DND-41 (cell line): ENCODE data around the gene UBE2H.

Experiments
- ATAC-seq: fragments of 200-7000 bp; cut with Tn5 transposase; 3 replicates; pipeline ENCODE4 v1.9.1; 2021; ENCODE audit warnings: low read depth; ENCODE audit not compliant: insufficient read depth
- DNase-seq: peaks from one replicate; pipeline ENCODE4 v3.0.0-alpha.2; 2020
- H2AFZ ChIP-seq: 2 replicates; pipeline ENCODE4 v1.6.0; 2012; ENCODE audit warnings: low read depth, low read length
- H3K27ac ChIP-seq: 2 replicates; pipeline ENCODE4 v1.5.1; 2012; ENCODE audit warnings: low read length, inconsistent platforms
- H3K27me3 ChIP-seq: fragments of 200-600 bp; sonication (generic); 2 replicates; pipeline ENCODE4 v1.6.0; 2012; ENCODE audit warnings: low read length, mild to moderate bottlenecking, inconsistent platforms; ENCODE audit not compliant: insufficient read depth, poor library complexity
- H3K36me3 ChIP-seq: 2 replicates; pipeline ENCODE4 v1.5.1; 2012; ENCODE audit warnings: low read length, inconsistent platforms; ENCODE audit not compliant: insufficient read depth
- H3K4me1 ChIP-seq: 2 replicates; pipeline ENCODE4 v1.5.1; 2012; ENCODE audit warnings: mild to moderate bottlenecking, low read length; ENCODE audit not compliant: insufficient read depth
- H3K4me2 ChIP-seq: 2 replicates; pipeline ENCODE4 v1.6.0; 2012; ENCODE audit warnings: mild to moderate bottlenecking, moderate library complexity, low read length, inconsistent platforms; ENCODE audit not compliant: insufficient read depth
- H3K4me3 ChIP-seq, 2 experiments: fragments of 200-600 bp in 1 of 2; shearing (Covaris generic) in 1 of 2; 2 replicates each; pipeline ENCODE4 v1.5.1; 2012 to 2016; ENCODE audit warnings: inconsistent platforms in 2 of 2, low read length in 2 of 2, mild to moderate bottlenecking in 2 of 2, low read depth in 1 of 2, moderate library complexity in 1 of 2
- H3K79me2 ChIP-seq: 2 replicates; pipeline ENCODE4 v1.6.0; 2012; ENCODE audit warnings: low read length, inconsistent platforms; ENCODE audit not compliant: insufficient read depth
- H3K9ac ChIP-seq: 2 replicates; pipeline ENCODE4 v1.6.0; 2012; ENCODE audit warnings: low read depth, mild to moderate bottlenecking, inconsistent platforms, low read length, moderate library complexity
- H3K9me3 ChIP-seq: 2 replicates; pipeline ENCODE4 v1.5.1; 2012; ENCODE audit warnings: low read length, moderate library complexity, mild to moderate bottlenecking, inconsistent platforms; ENCODE audit not compliant: insufficient read depth, severe bottlenecking
- H4K20me1 ChIP-seq: 2 replicates; pipeline ENCODE4 v1.6.0; 2012; ENCODE audit warnings: low read length; ENCODE audit not compliant: insufficient read depth
- EZH2 ChIP-seq: IDR thresholded peaks from 3 replicates; pipeline ENCODE4 v1.6.1; 2012; ENCODE audit warnings: borderline replicate concordance, low read depth, mild to moderate bottlenecking, moderate library complexity, low read length, inconsistent platforms; ENCODE audit not compliant: severe bottlenecking
- TF ChIP-seq, protein P1 (sequence below): IDR thresholded peaks from 2 replicates; pipeline ENCODE4 v1.5.1; 2012; ENCODE audit warnings: borderline replicate concordance, low read length, moderate library complexity, mild to moderate bottlenecking; ENCODE audit not compliant: poor library complexity, severe bottlenecking; ENCODE audit errors: extremely low read depth

UBE2H gene

GRCh38 chr7:129909669-129910068 lies 43.1 kb downstream of the UBE2H start:
- TF ChIP-seq, protein P1, sequence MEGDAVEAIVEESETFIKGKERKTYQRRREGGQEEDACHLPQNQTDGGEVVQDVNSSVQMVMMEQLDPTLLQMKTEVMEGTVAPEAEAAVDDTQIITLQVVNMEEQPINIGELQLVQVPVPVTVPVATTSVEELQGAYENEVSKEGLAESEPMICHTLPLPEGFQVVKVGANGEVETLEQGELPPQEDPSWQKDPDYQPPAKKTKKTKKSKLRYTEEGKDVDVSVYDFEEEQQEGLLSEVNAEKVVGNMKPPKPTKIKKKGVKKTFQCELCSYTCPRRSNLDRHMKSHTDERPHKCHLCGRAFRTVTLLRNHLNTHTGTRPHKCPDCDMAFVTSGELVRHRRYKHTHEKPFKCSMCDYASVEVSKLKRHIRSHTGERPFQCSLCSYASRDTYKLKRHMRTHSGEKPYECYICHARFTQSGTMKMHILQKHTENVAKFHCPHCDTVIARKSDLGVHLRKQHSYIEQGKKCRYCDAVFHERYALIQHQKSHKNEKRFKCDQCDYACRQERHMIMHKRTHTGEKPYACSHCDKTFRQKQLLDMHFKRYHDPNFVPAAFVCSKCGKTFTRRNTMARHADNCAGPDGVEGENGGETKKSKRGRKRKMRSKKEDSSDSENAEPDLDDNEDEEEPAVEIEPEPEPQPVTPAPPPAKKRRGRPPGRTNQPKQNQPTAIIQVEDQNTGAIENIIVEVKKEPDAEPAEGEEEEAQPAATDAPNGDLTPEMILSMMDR: no peak
- no peak for TF ChIP-seq EZH2
- DNase-seq (no peak), ATAC-seq (no peak)
- H3K27ac ChIP-seq: no peak overlapping the region
- no peaks in the 10 kb centered on the region for H3K79me2 ChIP-seq
- no peaks in the 10 kb centered on the region for H3K36me3 ChIP-seq
- no peak overlapping the region for H3K4me3 ChIP-seq
- H4K20me1 ChIP-seq: 0 out of 2 replicates have a peak, but pooled peaks cover 5% of the 10 kb centered on the region
- no peaks in the 10 kb centered on the region for H3K9me3 ChIP-seq
- no peaks in the 10 kb centered on the region for H3K27me3 ChIP-seq
- H2AFZ ChIP-seq: no peak overlapping the region
- H3K9ac ChIP-seq: no peak overlapping the region
- H3K4me2 ChIP-seq: no peak overlapping the region
- no peaks in the 10 kb centered on the region for H3K4me1 ChIP-seq

- no peak overlapping the region for H3K9ac ChIP-seq
- no peaks in the 10 kb centered on the region for H3K4me1 ChIP-seq
- no peak overlapping the region for H3K27ac ChIP-seq
- H2AFZ ChIP-seq: no peak overlapping the region
- no peak overlapping the region for H3K4me3 ChIP-seq
- no peak for TF ChIP-seq EZH2
- TF ChIP-seq, protein P1: no peak
- no peaks in the 10 kb centered on the region for H3K9me3 ChIP-seq
- ATAC-seq: no peak
- no peak overlapping the region for H3K4me2 ChIP-seq
- H3K79me2 ChIP-seq: no peaks in the 10 kb centered on the region
- no peaks in the 10 kb centered on the region for H4K20me1 ChIP-seq
- DNase-seq: no peak
- H3K36me3 ChIP-seq: no peaks in the 10 kb centered on the region
- H3K27me3 ChIP-seq: no peaks in the 10 kb centered on the region
Observed at GRCh38 chr7:129908181-129908580, 44.6 kb downstream of the UBE2H start.

DNA sequence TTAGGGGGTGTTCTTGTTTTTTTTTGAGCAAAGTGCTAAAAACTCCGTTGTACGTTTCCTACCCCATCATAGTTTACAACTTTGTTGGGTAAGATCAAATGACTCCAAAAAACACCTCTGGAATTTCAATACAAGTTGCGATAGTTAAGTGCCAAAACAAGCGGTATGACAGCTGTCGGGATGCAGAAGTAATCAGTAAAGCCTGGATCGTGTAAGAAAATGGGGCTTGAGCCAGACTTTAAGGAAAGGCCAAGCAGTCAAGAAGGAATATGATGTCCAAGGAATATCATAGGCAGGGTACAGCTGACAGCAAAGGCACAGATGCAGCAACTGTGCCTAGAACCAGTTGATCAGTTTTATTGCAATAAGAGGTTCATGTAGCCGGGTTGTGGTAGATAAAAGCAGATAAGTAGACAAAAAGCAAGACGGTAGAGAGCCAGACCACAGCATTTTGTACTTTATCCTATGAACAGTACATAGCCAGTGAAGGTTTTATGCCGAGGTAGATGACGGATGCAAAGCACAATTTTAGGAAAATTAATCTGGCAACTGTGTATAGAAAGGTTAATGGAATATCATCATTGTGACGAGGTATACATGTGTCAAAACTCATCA lies 45.5 kb downstream of the UBE2H start:
- H4K20me1 ChIP-seq: no peaks in the 10 kb centered on the region
- H3K27ac ChIP-seq: no peak overlapping the region
- H3K4me2 ChIP-seq: no peak overlapping the region
- no peak overlapping the region for H2AFZ ChIP-seq
- H3K79me2 ChIP-seq: no peaks in the 10 kb centered on the region
- H3K4me1 ChIP-seq: no peaks in the 10 kb centered on the region
- no peak for DNase-seq
- TF ChIP-seq, protein P1: no peak
- no peak for TF ChIP-seq EZH2
- H3K9me3 ChIP-seq: no peaks in the 10 kb centered on the region
- no peaks in the 10 kb centered on the region for H3K27me3 ChIP-seq
- no peak overlapping the region for H3K4me3 ChIP-seq
- no peaks in the 10 kb centered on the region for H3K36me3 ChIP-seq
- no peak overlapping the region for H3K9ac ChIP-seq
- ATAC-seq: no peak
